GM12865 (cell line): ENCODE results near the gene EPHB2.
A peak's percentile ranks its signal among the peaks of the same experiment; 100 is the strongest.

Experiments used
- DNase-seq: peaks from one replicate; pipeline ENCODE4 v3.0.0; 2010; ENCODE audit warnings: low read depth
- H3K4me3 ChIP-seq: 2 replicates; pipeline ENCODE4 v1.5.1; 2011; ENCODE audit warnings: mild to moderate bottlenecking, low read depth, low read length, control low read depth
- CTCF ChIP-seq: IDR thresholded peaks from 2 replicates; pipeline ENCODE4 v1.5.1; 2011; ENCODE audit warnings: low read length, control low read depth, low read depth, inconsistent platforms; ENCODE audit not compliant: insufficient read depth; ENCODE audit errors: missing control alignments

Gene EPHB2

GRCh38 chr1:22889213-22889827 is 178.7 kb downstream of the EPHB2 start:
- TF ChIP-seq CTCF = peak; percentile 70
- DNase-seq = peak; percentile 41
- H3K4me3 ChIP-seq = no peak overlapping the region

- no peak for DNase-seq
- no peak overlapping the region for H3K4me3 ChIP-seq
- TF ChIP-seq CTCF = no peak
Observed at GRCh38 chr1:22892789-22893188, 182.2 kb downstream of the EPHB2 start.

GRCh38 chr1:22893292-22893691 is 182.7 kb downstream of the EPHB2 start:
- no peak for DNase-seq
- no peak for TF ChIP-seq CTCF
- no peak overlapping the region for H3K4me3 ChIP-seq

GRCh38 chr1:22895357-22895756 is 184.7 kb downstream of the EPHB2 start:
- no peak for TF ChIP-seq CTCF
- no peak overlapping the region for H3K4me3 ChIP-seq
- no peak for DNase-seq

GRCh38 chr1:22896184-22896583 is 185.5 kb downstream of the EPHB2 start:
- no peak for DNase-seq
- TF ChIP-seq CTCF = no peak
- no peak overlapping the region for H3K4me3 ChIP-seq

- no peak overlapping the region for H3K4me3 ChIP-seq
- no peak for DNase-seq
- TF ChIP-seq CTCF = no peak
Observed at GRCh38 chr1:22900451-22900850, 189.8 kb downstream of the EPHB2 start.

- no peak for DNase-seq
- H3K4me3 ChIP-seq = no peak overlapping the region
- no peak for TF ChIP-seq CTCF
Observed at GRCh38 chr1:22903113-22903512, 192.5 kb downstream of the EPHB2 start.
